Osteoblast (primary cell): ENCODE results near the gene EVA1C. TPM values are rescaled to one million over a fixed set of nuclear protein-coding genes. Genes with fewer than 3 reads are reported as not detected.

ENCODE experiments used
- DNase-seq: peaks from one replicate; pipeline ENCODE4 v3.0.0; 2011; ENCODE audit warnings: low spot score, mixed read lengths; ENCODE audit not compliant: insufficient read length; ENCODE audit errors: missing footprints
- H2AFZ ChIP-seq: 2 replicates; pipeline ENCODE4 v1.6.0; 2011; ENCODE audit warnings: mild to moderate bottlenecking, low read length
- H3K27ac ChIP-seq: 2 replicates; pipeline ENCODE4 v1.5.1; 2011; ENCODE audit warnings: mild to moderate bottlenecking, low read depth, low read length, moderate library complexity
- H3K27me3 ChIP-seq: 2 replicates; pipeline ENCODE4 v1.6.0; 2012; ENCODE audit warnings: mild to moderate bottlenecking, control low read depth, inconsistent platforms, low read length, moderate library complexity; ENCODE audit not compliant: insufficient read depth
- H3K36me3 ChIP-seq: 2 replicates; pipeline ENCODE4 v1.5.1; 2011; ENCODE audit warnings: mild to moderate bottlenecking, low read length, control low read depth, moderate library complexity; ENCODE audit not compliant: insufficient read depth
- H3K4me1 ChIP-seq: 2 replicates; pipeline ENCODE4 v1.5.1; 2011; ENCODE audit warnings: mild to moderate bottlenecking, low read length, control low read depth, moderate library complexity; ENCODE audit not compliant: insufficient read depth
- H3K4me2 ChIP-seq: 2 replicates; pipeline ENCODE4 v1.6.0; 2011; ENCODE audit warnings: mild to moderate bottlenecking, low read length; ENCODE audit not compliant: insufficient read depth
- H3K4me3 ChIP-seq: fragments of 200-600 bp; sonication (generic); 3 replicates; pipeline ENCODE4 v1.5.1; 2012; ENCODE audit warnings: mild to moderate bottlenecking, low read length, inconsistent platforms; ENCODE audit not compliant: insufficient read depth
- H3K79me2 ChIP-seq: 2 replicates; pipeline ENCODE4 v1.6.0; 2012; ENCODE audit warnings: mild to moderate bottlenecking, low read length, control low read depth, inconsistent platforms; ENCODE audit not compliant: insufficient read depth
- H3K9me3 ChIP-seq: 2 replicates; pipeline ENCODE4 v1.5.1; 2011; ENCODE audit warnings: low read depth, low read length, control low read depth
- H4K20me1 ChIP-seq: 2 replicates; pipeline ENCODE4 v1.6.0; 2012; ENCODE audit warnings: mild to moderate bottlenecking, low read length, control low read depth; ENCODE audit not compliant: insufficient read depth
- CTCF ChIP-seq: IDR thresholded peaks from 2 replicates; pipeline ENCODE4 v1.5.1; 2011; ENCODE audit warnings: mild to moderate bottlenecking, low read depth, low read length, moderate library complexity; ENCODE audit errors: extremely low read depth
- total RNA-seq: library from RNA; depleted of rRNA; stranded (reverse); fragments of >200 nt; gene quantifications from 2 replicates; pipeline ENCODE4 v1.2.3, GENCODE V29; 2012

The EVA1C gene
- total RNA-seq, 1 donor: 8.0 TPM

GRCh38 chr21:32413697-32414578 lies 1.4 kb downstream of the EVA1C start:
- peaks cover 39% of the 10 kb centered on the region for H3K79me2 ChIP-seq
- H3K27ac ChIP-seq: peak overlapping the region; percentile 93

GRCh38 chr21:32414579-32415358 lies 2.3 kb downstream of the EVA1C start:
- peak overlapping the region; percentile 93 for H3K27ac ChIP-seq
- H3K4me1 ChIP-seq: peaks cover 36% of the 10 kb centered on the region
- peak overlapping the region; percentile 10 for H2AFZ ChIP-seq
- peak overlapping the region; percentile 85 for H3K4me3 ChIP-seq
- DNase-seq: peak; percentile 81
- no peaks in the 10 kb centered on the region for H4K20me1 ChIP-seq
- H3K36me3 ChIP-seq: no peaks in the 10 kb centered on the region
- peaks cover 46% of the 10 kb centered on the region for H3K79me2 ChIP-seq
- H3K27me3 ChIP-seq: no peaks in the 10 kb centered on the region
- H3K9me3 ChIP-seq: no peaks in the 10 kb centered on the region
- TF ChIP-seq CTCF: peak; percentile 55
- peak overlapping the region; percentile 93 for H3K4me2 ChIP-seq

More at GRCh38 chr21:32413697-32414578, 1.4 kb downstream of the EVA1C start:
- Histone ChIP-seq H3K27me3 (no peaks in the 10 kb centered on the region), H3K36me3 (no peaks in the 10 kb centered on the region), H2AFZ (no peak overlapping the region), H3K9me3 (no peaks in the 10 kb centered on the region), H4K20me1 (no peaks in the 10 kb centered on the region), H3K4me3 (peak overlapping the region; percentile 85), H3K4me2 (peak overlapping the region; percentile 93), H3K4me1 (peaks cover 36% of the 10 kb centered on the region)
- DNase-seq: peak; percentile 91
- TF ChIP-seq CTCF: no peak

- Histone ChIP-seq H3K36me3 (no peaks in the 10 kb centered on the region), H3K79me2 (peaks cover 51% of the 10 kb centered on the region), H3K4me2 (peak overlapping the region; percentile 93), H4K20me1 (no peaks in the 10 kb centered on the region), H3K27ac (peak overlapping the region; percentile 93), H3K4me3 (peak overlapping the region; percentile 11), H3K27me3 (no peaks in the 10 kb centered on the region), H3K9me3 (no peaks in the 10 kb centered on the region), H2AFZ (peak overlapping the region; percentile 8), H3K4me1 (peaks cover 36% of the 10 kb centered on the region)
- no peak for DNase-seq
- TF ChIP-seq CTCF: no peak
These were observed 3.2 kb downstream of the EVA1C start for GRCh38 chr21:32415451-32416398.
